Gastrocnemius medialis (tissue), 4 donors: Measurements from ENCODE around the gene LYST. TPM values are rescaled to one million over a fixed set of nuclear protein-coding genes. Genes with fewer than 3 reads are reported as not detected.

Source experiments
- ATAC-seq, 2 donors: fragments of 150-250 bp; one replicate each; pipeline ENCODE4 v1.9.1; 2016
- DNase-seq, 2 donors: peaks; one replicate each; pipeline ENCODE4 v3.0.0-alpha.2; 2019
- H3K27ac ChIP-seq, 4 donors: fragments of 200-600 bp; sonication (generic); 1 replicate in 1 of 4; 2 replicates in 3 of 4; pipeline ENCODE4 v1.5.1; 2016 to 2018; ENCODE audit warnings: mild to moderate bottlenecking in 2 of 4, moderate library complexity in 1 of 4
- H3K27me3 ChIP-seq, 3 donors: fragments of 200-600 bp; sonication (generic) in 2 of 3; 1 replicate in 1 of 3; 2 replicates in 2 of 3; pipeline versions ENCODE4 v1.5.1 to v1.6.0; 2016 to 2019; ENCODE audit warnings: mild to moderate bottlenecking in 1 of 3, moderate library complexity in 1 of 3
- H3K36me3 ChIP-seq, 2 donors: fragments of 200-600 bp; sonication (generic) in 1 of 2; one replicate each; pipeline ENCODE4 v1.5.1; 2017 to 2018
- H3K4me1 ChIP-seq, 2 donors: fragments of 200-600 bp; sonication (generic) in 1 of 2; one replicate each; pipeline ENCODE4 v1.5.1; 2016 to 2017; ENCODE audit warnings: mild to moderate bottlenecking in 2 of 2
- H3K4me3 ChIP-seq, 4 donors: fragments of 200-600 bp; sonication (generic) in 3 of 4; 1 replicate in 1 of 4; 2 replicates in 3 of 4; pipeline ENCODE4 v1.5.1; 2016 to 2019; ENCODE audit warnings: mild to moderate bottlenecking in 2 of 4
- H3K9me3 ChIP-seq, 3 donors: fragments of 200-600 bp; sonication (generic) in 2 of 3; 1 replicate in 1 of 3; 2 replicates in 2 of 3; pipeline ENCODE4 v1.5.1; 2016 to 2019
- CTCF ChIP-seq, 5 experiments: fragments of 450-650 bp in 3 of 5; fragments of 200-600 bp in 2 of 5; sonication (generic) in 2 of 5; IDR thresholded peaks in 4 of 5; conservative IDR thresholded peaks in 1 of 5; 1 replicate in 4 of 5; 2 replicates in 1 of 5; pipeline ENCODE4 v1.5.1; 2016 to 2019; ENCODE audit warnings: antibody characterized with exemption in 5 of 5, mild to moderate bottlenecking in 3 of 5, moderate library complexity in 3 of 5
- POLR2A ChIP-seq, 2 donors: fragments of 450-650 bp; IDR thresholded peaks; one replicate each; pipeline ENCODE4 v1.6.1; 2017; ENCODE audit warnings: antibody characterized with exemption in 2 of 2, mild to moderate bottlenecking in 2 of 2, moderate library complexity in 2 of 2
- in situ Hi-C, 4 donors: fragments of 200-750 bp; cut with MboI; loops; one replicate each; pipeline versions ENCODE4 v1.15.0 to v1.8.0; 2017; ENCODE audit warnings: low sequenced_read_pairs in 4 of 4
- intact Hi-C: fragments of 100-400 bp; cut with DNase I; formaldehyde crosslinking; loops from one replicate; pipeline ENCODE4 v1.15.1; 2023; ENCODE audit warnings: low total_unique reads
- total RNA-seq, 4 donors: library from RNA; depleted of rRNA; stranded (reverse); fragments of >200 nt; gene quantifications; one replicate each; pipeline versions ENCODE4 v1.1.0 to v1.2.3, GENCODE V29; 2016

LYST gene
- total RNA-seq, 4 donors from 2014 or later = 6.6 to 21.9 (median 10.7) TPM

DNA sequence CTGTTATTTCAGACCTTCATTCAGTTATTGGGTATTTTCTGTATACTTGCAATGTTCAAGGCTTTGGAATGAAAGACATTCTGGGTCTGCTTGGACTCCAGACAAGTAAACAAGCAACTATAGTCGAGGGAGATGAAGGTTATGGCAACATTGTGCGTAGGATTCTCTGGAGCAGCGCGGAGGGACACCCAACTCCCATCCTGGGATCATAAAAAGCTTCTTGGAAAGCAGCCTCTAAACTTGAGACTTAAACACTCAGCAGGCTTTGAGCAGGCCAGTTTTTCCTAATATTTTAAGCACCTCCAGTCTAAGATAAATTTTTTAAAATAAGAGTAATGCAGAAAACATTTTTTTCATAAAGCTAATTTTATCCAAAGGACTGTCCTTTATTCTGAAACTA is 7.6 kb upstream of the LYST start:
- H3K9me3 ChIP-seq = no peaks in the 10 kb centered on the region
- no peak overlapping the region for H3K4me3 ChIP-seq
- intact Hi-C loops (no loop called here), in situ Hi-C loops (no loop called here)
- no peaks in the 10 kb centered on the region for H3K36me3 ChIP-seq
- ATAC-seq (no peak), DNase-seq (no peak)
- H3K27me3 ChIP-seq = no peaks in the 10 kb centered on the region
- no peak for TF ChIP-seq CTCF (IDR thresholded peaks at IDR 0.05 in 4 of 5, conservative IDR thresholded peaks at IDR 0.05 in 1 of 5)
- H3K27ac ChIP-seq = no peak overlapping the region
- no peaks in the 10 kb centered on the region for H3K4me1 ChIP-seq

DNA sequence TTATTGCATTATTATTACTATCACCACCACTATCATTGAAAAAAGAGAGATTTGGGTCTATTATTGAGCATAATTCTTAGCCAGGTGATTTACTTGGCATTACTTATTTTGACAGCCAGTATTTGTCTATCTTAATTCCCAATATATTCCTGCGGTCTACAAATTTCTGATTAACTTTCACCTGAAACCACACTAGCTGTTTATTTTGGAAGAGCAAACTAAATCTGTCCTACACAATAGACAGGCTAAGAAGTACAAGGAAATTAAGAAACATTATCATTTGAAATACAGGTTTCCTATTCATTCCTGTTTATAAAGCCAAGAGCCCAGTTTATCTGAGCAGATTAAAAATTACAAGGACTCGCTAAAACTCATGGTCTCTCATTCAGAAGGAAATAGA is 6.9 kb upstream of the LYST start:
- no peak for TF ChIP-seq CTCF (IDR thresholded peaks at IDR 0.05 in 4 of 5, conservative IDR thresholded peaks at IDR 0.05 in 1 of 5)
- TF ChIP-seq POLR2A (IDR thresholded peaks at IDR 0.05) = no peak
- ATAC-seq (no peak), DNase-seq (no peak)
- intact Hi-C loops = no loop called here
- no peaks in the 10 kb centered on the region for H3K4me1 ChIP-seq
- no peak overlapping the region for H3K4me3 ChIP-seq
- no peaks in the 10 kb centered on the region for H3K27me3 ChIP-seq
- in situ Hi-C loops = no loop called here
- no peaks in the 10 kb centered on the region for H3K36me3 ChIP-seq
- H3K9me3 ChIP-seq = no peaks in the 10 kb centered on the region
- H3K27ac ChIP-seq = no peak overlapping the region

DNA sequence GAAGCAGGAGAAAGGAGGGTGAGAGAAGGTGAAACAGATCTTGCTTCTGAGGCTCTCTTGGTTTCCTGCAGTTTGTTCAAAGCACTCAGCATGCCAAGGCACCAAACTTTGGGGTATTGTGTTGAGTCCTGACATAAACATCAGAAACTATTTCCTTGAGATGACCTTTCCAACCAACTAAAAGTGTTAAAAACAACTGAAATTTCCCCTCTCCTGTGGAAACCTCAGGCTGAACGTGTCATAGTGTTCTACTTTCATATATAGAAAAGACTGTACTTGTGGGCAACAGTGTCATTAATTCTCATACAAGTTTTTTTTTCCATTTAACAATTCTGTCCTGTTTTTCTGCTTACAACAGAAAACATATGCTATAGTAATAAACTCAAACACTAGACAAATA is 6.3 kb upstream of the LYST start:
- in situ Hi-C loops = no loop called here
- Histone ChIP-seq H3K9me3 (no peaks in the 10 kb centered on the region), H3K36me3 (no peaks in the 10 kb centered on the region), H3K27ac (no peak overlapping the region), H3K27me3 (no peaks in the 10 kb centered on the region), H3K4me1 (no peaks in the 10 kb centered on the region), H3K4me3 (no peak overlapping the region)
- no peak for DNase-seq
- no peak for ATAC-seq
- intact Hi-C loops = no loop called here
- TF ChIP-seq POLR2A (IDR thresholded peaks at IDR 0.05) (no peak), CTCF (IDR thresholded peaks at IDR 0.05 in 4 of 5, conservative IDR thresholded peaks at IDR 0.05 in 1 of 5) (no peak)

DNA sequence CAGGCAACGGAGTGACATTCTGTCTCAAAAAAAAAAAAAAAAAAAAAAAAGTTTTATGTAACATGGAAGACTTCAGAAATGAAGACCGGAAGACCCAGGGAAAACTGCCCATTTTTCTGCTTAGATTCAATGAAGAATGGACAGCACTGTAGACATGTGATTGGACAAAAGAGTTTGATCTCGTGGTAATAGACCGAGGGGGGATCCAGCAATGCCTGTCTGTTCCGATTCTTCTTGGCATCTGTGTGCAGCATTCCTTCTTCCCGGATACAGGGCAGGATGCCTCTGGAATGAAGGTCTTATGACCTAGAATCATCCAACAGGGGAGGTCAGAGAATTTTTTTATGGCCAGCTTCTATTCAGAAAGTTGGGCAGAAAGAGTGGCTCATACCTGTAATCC is 5.6 kb upstream of the LYST start:
- Histone ChIP-seq H3K4me3 (no peak overlapping the region), H3K27me3 (no peaks in the 10 kb centered on the region), H3K9me3 (no peaks in the 10 kb centered on the region), H3K36me3 (no peaks in the 10 kb centered on the region), H3K27ac (no peak overlapping the region), H3K4me1 (peaks cover 6 to 7% of the 10 kb centered on the region in 2 donors)
- ATAC-seq = no peak
- intact Hi-C loops = no loop called here
- no peak for DNase-seq
- no peak for TF ChIP-seq CTCF (IDR thresholded peaks at IDR 0.05 in 4 of 5, conservative IDR thresholded peaks at IDR 0.05 in 1 of 5)
- no peak for TF ChIP-seq POLR2A (IDR thresholded peaks at IDR 0.05)
- in situ Hi-C loops = no loop called here

DNA sequence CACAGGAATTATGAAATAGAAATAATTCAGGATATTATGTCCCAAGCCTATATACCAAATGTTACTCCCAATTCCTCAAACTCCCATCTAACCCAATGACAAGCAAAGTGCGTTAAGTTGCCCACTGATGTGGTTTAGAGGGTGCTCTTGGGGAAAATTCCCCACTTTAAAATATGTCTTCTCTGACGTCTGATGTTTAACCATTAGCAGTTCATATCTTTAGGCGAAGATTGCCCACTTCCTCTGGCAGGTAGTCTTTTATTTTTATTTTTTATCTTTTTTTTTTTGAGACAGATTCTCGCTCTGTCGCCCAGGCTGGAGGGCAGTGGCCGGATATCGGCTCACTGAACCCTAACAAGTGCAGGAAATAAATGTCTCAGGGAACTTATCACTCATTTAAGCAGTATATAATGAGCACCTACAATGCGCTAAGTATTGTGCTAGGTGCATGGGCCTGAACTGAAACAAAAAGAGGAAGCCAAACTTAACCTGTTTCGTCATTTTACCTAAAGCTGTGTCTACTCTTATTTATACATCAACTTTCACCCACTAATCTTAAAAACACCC is 1.3 kb upstream of the LYST start:
- H3K4me3 ChIP-seq = peak overlapping the region in 3 of 4 donors; percentile 85 to 98 (median 88)
- in situ Hi-C loops = no loop called here

More for the DNA sequence above, 1.3 kb upstream of the LYST start:
- DNase-seq = no peak
- Histone ChIP-seq H3K27me3 (no peaks in the 10 kb centered on the region), H3K9me3 (no peaks in the 10 kb centered on the region), H3K27ac (peak overlapping the region; percentile 84 to 95 (median 92)), H3K36me3 (no peaks in the 10 kb centered on the region), H3K4me1 (peaks cover 14 to 19% of the 10 kb centered on the region in 2 donors)
- TF ChIP-seq POLR2A (IDR thresholded peaks at IDR 0.05) (no peak), CTCF (IDR thresholded peaks at IDR 0.05 in 4 of 5, conservative IDR thresholded peaks at IDR 0.05 in 1 of 5) (no peak)
- no peak for ATAC-seq
- intact Hi-C loops = loop anchor here (2.0 to 10.0 kb wide), 2 partner anchors 103 to 417 kb away; partner anchors contain the start of gene ERO1B
